Karpas-422 (cell line): ENCODE results near the gene USP17L18. TPM values are rescaled to one million over a fixed set of nuclear protein-coding genes. Genes with fewer than 3 reads are reported as not detected.

Source experiments
- total RNA-seq: library from RNA; depleted of rRNA; stranded (reverse); fragments of >200 nt; shearing (Covaris generic); gene quantifications from 2 replicates; pipeline ENCODE4 v1.2.3, GENCODE V29; 2014; ENCODE audit warnings: low replicate concordance; rRNA removed

USP17L18 gene
- total RNA-seq, 1 experiment from 2014 or later, result not detected

Other genes with a start within 250 kb of the USP17L18 start
- gene FAM90A26, start 78.2 kb upstream of the USP17L18 start, total RNA-seq, result not detected in 2 replicates
- not detected in 2 replicates for gene USP17L10, start 38.0 kb upstream of the USP17L18 start, total RNA-seq
- not detected in 2 replicates for gene USP17L11, start 33.2 kb upstream of the USP17L18 start, total RNA-seq
- not detected in 2 replicates for gene USP17L12, start 28.5 kb upstream of the USP17L18 start, total RNA-seq
- gene USP17L13, start 23.7 kb upstream of the USP17L18 start, total RNA-seq, result not detected in 2 replicates
- gene USP17L15, start 14.2 kb upstream of the USP17L18 start, total RNA-seq, result not detected in 2 replicates
- not detected in 2 replicates for gene USP17L17, start 4.8 kb upstream of the USP17L18 start, total RNA-seq
- gene USP17L19, start 4.7 kb downstream of the USP17L18 start, total RNA-seq, result not detected in 2 replicates
- not detected in 2 replicates for gene USP17L20, start 9.5 kb downstream of the USP17L18 start, total RNA-seq
- not detected in 2 replicates for gene USP17L21, start 14.2 kb downstream of the USP17L18 start, total RNA-seq
- gene USP17L22, start 19.0 kb downstream of the USP17L18 start, total RNA-seq, result not detected in 2 replicates
- not detected in 2 replicates for gene USP17L24, start 76.5 kb downstream of the USP17L18 start, total RNA-seq
- not detected in 2 replicates for gene USP17L25, start 81.3 kb downstream of the USP17L18 start, total RNA-seq
- not detected in 2 replicates for gene USP17L26, start 86.0 kb downstream of the USP17L18 start, total RNA-seq
- not detected in 2 replicates for gene USP17L5, start 90.8 kb downstream of the USP17L18 start, total RNA-seq
- not detected in 2 replicates for gene USP17L27, start 95.5 kb downstream of the USP17L18 start, total RNA-seq
- gene USP17L28, start 100.3 kb downstream of the USP17L18 start, total RNA-seq, result not detected in 2 replicates
- gene USP17L29, start 105.0 kb downstream of the USP17L18 start, total RNA-seq, result not detected in 2 replicates
- gene USP17L30, start 114.5 kb downstream of the USP17L18 start, total RNA-seq, result not detected in 2 replicates
- gene DEFB131A, start 195.8 kb downstream of the USP17L18 start, total RNA-seq, result not detected in 2 replicates